HepG2 (cell line): ENCODE data around the gene AP2A2. TPM values are rescaled to one million over a fixed set of nuclear protein-coding genes. Genes with fewer than 3 reads are reported as not detected.
A peak's percentile ranks its signal among the peaks of the same experiment; 100 is the strongest.

ENCODE experiments used
- ATF4 ChIP-seq, 2 experiments: fragments of 450-650 bp in 1 of 2; sonication (generic) in 1 of 2; formaldehyde crosslinking; IDR thresholded peaks; 2 replicates each; pipeline versions ENCODE4 v1.5.0 to v1.8.0; 2020 to 2022; ENCODE audit warnings: mild to moderate bottlenecking in 1 of 2, missing genetic modification reagents in 1 of 2
- BRD4 ChIP-seq: sonication (generic); formaldehyde crosslinking; IDR thresholded peaks from 2 replicates; pipeline ENCODE4 v1.4.0; 2020; ENCODE audit warnings: missing genetic modification reagents
- DNMT3B ChIP-seq: conservative IDR thresholded peaks from 2 replicates; pipeline ENCODE4 v1.6.1; 2016; ENCODE audit warnings: missing biosample characterization, control low read depth
- DPF2 ChIP-seq: sonication (generic); formaldehyde crosslinking; IDR thresholded peaks from 2 replicates; pipeline ENCODE4 v1.4.0; 2020; ENCODE audit warnings: mild to moderate bottlenecking, low read depth, missing genetic modification reagents, borderline replicate concordance
- FOXA3 ChIP-seq: IDR thresholded peaks from 2 replicates; pipeline ENCODE4 v1.6.1; 2016; ENCODE audit warnings: missing genetic modification reagents, missing compliant biosample characterization
- FOXJ3 ChIP-seq: sonication (generic); formaldehyde crosslinking; IDR thresholded peaks from 2 replicates; pipeline ENCODE4 v1.4.0; 2020; ENCODE audit warnings: missing genetic modification reagents, mild to moderate bottlenecking, borderline replicate concordance
- KAT2B ChIP-seq: fragments of 150-350 bp; IDR thresholded peaks from 2 replicates; pipeline ENCODE4 v1.6.1; 2014; ENCODE audit warnings: low read depth, low read length, borderline replicate concordance
- KMT2A ChIP-seq: sonication (generic); formaldehyde crosslinking; IDR thresholded peaks from 2 replicates; pipeline ENCODE4 v1.4.0; 2020; ENCODE audit warnings: missing genetic modification reagents
- MXI1 ChIP-seq: IDR thresholded peaks from 3 replicates; pipeline ENCODE4 v1.6.1; 2012; ENCODE audit warnings: low read depth, low read length, inconsistent platforms, borderline replicate concordance
- NFE2L1 ChIP-seq: sonication (generic); formaldehyde crosslinking; IDR thresholded peaks from 2 replicates; pipeline ENCODE4 v1.4.0; 2020; ENCODE audit warnings: missing genetic modification reagents, mild to moderate bottlenecking, borderline replicate concordance
- NFIB ChIP-seq: sonication (generic); formaldehyde crosslinking; IDR thresholded peaks from 2 replicates; pipeline ENCODE4 v1.9.0; 2021; ENCODE audit warnings: missing genetic modification reagents, mild to moderate bottlenecking, borderline replicate concordance
- NR2F6 ChIP-seq, 2 experiments: IDR thresholded peaks; 2 replicates each; pipeline ENCODE4 v1.6.1; 2016; ENCODE audit warnings: antibody characterized with exemption in 1 of 2, mild to moderate bottlenecking in 1 of 2
- POGZ ChIP-seq: sonication (generic); formaldehyde crosslinking; IDR thresholded peaks from 2 replicates; pipeline ENCODE4 v1.4.0; 2020; ENCODE audit warnings: mild to moderate bottlenecking, missing genetic modification reagents
- SNRNP70 ChIP-seq: fragments of 200-400 bp; formaldehyde crosslinking; IDR thresholded peaks from 2 replicates; pipeline ENCODE4 v1.6.1; 2017; ENCODE audit warnings: mild to moderate bottlenecking, low read depth, low read length, moderate library complexity
- U2AF1 ChIP-seq: fragments of 200-400 bp; formaldehyde crosslinking; optimal IDR thresholded peaks from 2 replicates; pipeline ENCODE3; 2017; ENCODE audit warnings: mild to moderate bottlenecking, low read depth, low read length
- ZBTB37 ChIP-seq: sonication (generic); formaldehyde crosslinking; IDR thresholded peaks from 2 replicates; pipeline ENCODE4 v1.4.0; 2020; ENCODE audit warnings: mild to moderate bottlenecking, missing genetic modification reagents
- ZNF234 ChIP-seq: sonication (generic); formaldehyde crosslinking; conservative IDR thresholded peaks from 2 replicates; pipeline ENCODE4 v1.5.1; 2020; ENCODE audit warnings: mild to moderate bottlenecking, missing genetic modification reagents
- ZNF382 ChIP-seq: sonication (generic); formaldehyde crosslinking; IDR thresholded peaks from 2 replicates; pipeline ENCODE4 v1.5.0; 2020; ENCODE audit warnings: missing genetic modification reagents, mild to moderate bottlenecking, borderline replicate concordance
- ZNF383 ChIP-seq: sonication (generic); formaldehyde crosslinking; IDR thresholded peaks from 2 replicates; pipeline ENCODE4 v1.4.0; 2020; ENCODE audit warnings: missing genetic modification reagents, mild to moderate bottlenecking, borderline replicate concordance
- ZNF567 ChIP-seq: sonication (generic); formaldehyde crosslinking; IDR thresholded peaks from 2 replicates; pipeline ENCODE4 v1.8.1; 2023; ENCODE audit warnings: mild to moderate bottlenecking, missing genetic modification reagents, borderline replicate concordance
- ZNF644 ChIP-seq: IDR thresholded peaks from 2 replicates; pipeline ENCODE4 v1.6.1; 2016; ENCODE audit warnings: low read depth
- ZNF720 ChIP-seq: sonication (generic); formaldehyde crosslinking; IDR thresholded peaks from 2 replicates; pipeline ENCODE4 v1.4.0; 2020; ENCODE audit warnings: missing genetic modification reagents
- ZNF749 ChIP-seq: sonication (generic); formaldehyde crosslinking; IDR thresholded peaks from 2 replicates; pipeline ENCODE4 v1.8.0; 2022; ENCODE audit warnings: mild to moderate bottlenecking, missing genetic modification reagents, moderate library complexity, borderline replicate concordance
- ZNF775 ChIP-seq: sonication (generic); formaldehyde crosslinking; IDR thresholded peaks from 2 replicates; pipeline ENCODE4 v1.4.0; 2020; ENCODE audit warnings: missing genetic modification reagents, mild to moderate bottlenecking, moderate library complexity, borderline replicate concordance
- ZNF792 ChIP-seq: IDR thresholded peaks from 2 replicates; pipeline ENCODE4 v1.6.1; 2016
- polyA plus RNA-seq, 8 experiments: library from polyadenylated mRNA; depleted of rRNA in 3 of 8; stranded (reverse) in 7 of 8; unstranded in 1 of 8; fragments of >200 nt; fragmentation: Illumina TruSeq in 4 of 8; extraction: Trizol in 4 of 8; gene quantifications; 2 replicates each; pipeline versions ENCODE4 v1.2.1 to v1.2.3, GENCODE V29; 2011 to 2016; ENCODE audit warnings: low read depth in 4 of 8, missing spikeins in 1 of 8, mixed read lengths in 1 of 8; ENCODE audit not compliant: insufficient read depth in 1 of 8
- total RNA-seq, 5 experiments: library from RNA; depleted of rRNA; stranded (reverse); fragments of >200 nt; fragmentation: Illumina TruSeq; extraction: Trizol; gene quantifications; 2 replicates each; pipeline ENCODE4 v1.2.3, GENCODE V29; 2016; ENCODE audit warnings: low read depth in 1 of 5
- TF ChIP-seq, protein P1 (sequence below): sonication (generic); formaldehyde crosslinking; IDR thresholded peaks from 2 replicates; pipeline ENCODE4 v1.4.0; 2020; ENCODE audit warnings: mild to moderate bottlenecking, missing genetic modification reagents
- TF ChIP-seq, protein P2 (sequence below): sonication (generic); formaldehyde crosslinking; IDR thresholded peaks from 2 replicates; pipeline ENCODE4 v1.8.1; 2023; ENCODE audit warnings: missing genetic modification reagents, mild to moderate bottlenecking, borderline replicate concordance

The AP2A2 gene
- total and polyA plus RNA-seq, 2 of the 13 experiments (the other 11 are each of a cell fraction or from before 2014, with no cell fraction given): 25.7 to 75.7 TPM

DNA sequence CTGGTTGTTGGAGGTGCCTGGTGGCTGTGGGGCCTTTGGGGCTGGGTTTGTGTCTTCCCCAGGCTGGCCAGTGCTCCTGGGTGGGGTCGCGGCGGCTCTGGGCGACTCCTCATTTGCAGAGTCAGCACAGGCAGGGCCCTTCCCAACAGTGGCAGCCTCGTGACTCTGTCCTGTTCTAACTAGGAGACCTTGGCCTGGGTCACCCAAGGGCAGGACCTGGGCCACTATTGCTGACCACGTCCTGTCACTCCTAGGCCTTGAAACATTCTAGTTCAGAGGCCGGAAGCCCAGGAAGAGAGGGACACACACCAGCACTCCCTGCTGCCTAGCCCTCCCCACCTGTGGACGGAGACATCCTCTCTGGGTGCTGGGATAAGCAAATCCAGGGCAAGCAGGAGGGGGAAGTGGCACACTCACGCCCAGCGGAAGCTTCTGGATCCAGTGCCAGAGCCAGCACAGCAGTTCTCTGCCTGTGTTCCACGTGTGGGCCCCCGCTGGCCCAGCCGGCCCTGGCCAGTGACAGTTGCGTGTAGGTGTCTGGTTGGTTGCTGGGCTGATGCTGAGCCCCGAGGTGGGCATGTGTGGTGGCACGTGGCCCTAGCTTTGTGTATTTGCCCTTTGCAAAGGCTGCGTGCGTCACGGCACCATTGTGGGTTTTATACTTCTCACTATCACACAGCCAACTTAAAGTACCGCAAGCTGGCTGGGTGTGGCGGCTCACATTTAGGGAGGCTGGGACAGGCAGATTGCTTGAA is 10.7 kb upstream of the AP2A2 start (continued):
- TF ChIP-seq U2AF1 (no peak), NFIB (CRISPR knock-in tag) (no peak), ZNF383 (no peak), POGZ (CRISPR knock-in tag) (no peak), FOXA3 (CRISPR knock-in tag) (no peak), ZNF644 (CRISPR knock-in tag) (no peak), ZNF567 (CRISPR knock-in tag) (no peak), ZNF749 (no peak), DPF2 (peak; percentile 45; the same call in 1 of the 2 replicates), ZNF792 (no peak), NR2F6 (IDR thresholded peaks at IDR 0.05) (peak; percentile 79), NR2F6 (CRISPR knock-in tag; IDR thresholded peaks at IDR 0.05) (peak; percentile 96), FOXJ3 (CRISPR knock-in tag) (no peak), ZNF720 (CRISPR knock-in tag) (no peak), KAT2B (no peak), KMT2A (CRISPR knock-in tag) (peak; percentile 59; the same call in 1 of the 2 replicates), ZNF382 (CRISPR knock-in tag) (no peak), SNRNP70 (no peak), NFE2L1 (CRISPR knock-in tag) (no peak), ZBTB37 (CRISPR knock-in tag) (no peak), ATF4 (CRISPR knock-in tag; IDR thresholded peaks at IDR 0.05) (no peak), MXI1 (peak; percentile 66; the same call in 1 of the 3 replicates), DNMT3B (CRISPR knock-in tag) (no peak), BRD4 (no peak; the same call in 1 of the 2 replicates), ZNF234 (CRISPR knock-in tag) (no peak), ZNF775 (CRISPR knock-in tag) (no peak)
- TF ChIP-seq, protein P1, sequence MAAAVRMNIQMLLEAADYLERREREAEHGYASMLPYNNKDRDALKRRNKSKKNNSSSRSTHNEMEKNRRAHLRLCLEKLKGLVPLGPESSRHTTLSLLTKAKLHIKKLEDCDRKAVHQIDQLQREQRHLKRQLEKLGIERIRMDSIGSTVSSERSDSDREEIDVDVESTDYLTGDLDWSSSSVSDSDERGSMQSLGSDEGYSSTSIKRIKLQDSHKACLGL (CRISPR knock-in tag): no peak
- TF ChIP-seq, protein P2, sequence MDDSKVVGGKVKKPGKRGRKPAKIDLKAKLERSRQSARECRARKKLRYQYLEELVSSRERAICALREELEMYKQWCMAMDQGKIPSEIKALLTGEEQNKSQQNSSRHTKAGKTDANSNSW: no peak
